GM12864 (cell line): ENCODE results near the gene FHIP1A.

Experiments
- DNase-seq: peaks from one replicate; pipeline ENCODE4 v3.0.0-alpha.2; 2011; ENCODE audit warnings: low read depth
- H3K4me3 ChIP-seq: 2 replicates; pipeline ENCODE4 v1.5.1; 2011; ENCODE audit warnings: mild to moderate bottlenecking, low read depth, low read length, control low read depth
- TF ChIP-seq, protein P1 (sequence below): IDR thresholded peaks from 2 replicates; pipeline ENCODE4 v1.5.1; 2011; ENCODE audit warnings: low read depth, mild to moderate bottlenecking, moderate library complexity, low read length, control low read depth, inconsistent platforms; ENCODE audit errors: missing control alignments

FHIP1A gene

DNA sequence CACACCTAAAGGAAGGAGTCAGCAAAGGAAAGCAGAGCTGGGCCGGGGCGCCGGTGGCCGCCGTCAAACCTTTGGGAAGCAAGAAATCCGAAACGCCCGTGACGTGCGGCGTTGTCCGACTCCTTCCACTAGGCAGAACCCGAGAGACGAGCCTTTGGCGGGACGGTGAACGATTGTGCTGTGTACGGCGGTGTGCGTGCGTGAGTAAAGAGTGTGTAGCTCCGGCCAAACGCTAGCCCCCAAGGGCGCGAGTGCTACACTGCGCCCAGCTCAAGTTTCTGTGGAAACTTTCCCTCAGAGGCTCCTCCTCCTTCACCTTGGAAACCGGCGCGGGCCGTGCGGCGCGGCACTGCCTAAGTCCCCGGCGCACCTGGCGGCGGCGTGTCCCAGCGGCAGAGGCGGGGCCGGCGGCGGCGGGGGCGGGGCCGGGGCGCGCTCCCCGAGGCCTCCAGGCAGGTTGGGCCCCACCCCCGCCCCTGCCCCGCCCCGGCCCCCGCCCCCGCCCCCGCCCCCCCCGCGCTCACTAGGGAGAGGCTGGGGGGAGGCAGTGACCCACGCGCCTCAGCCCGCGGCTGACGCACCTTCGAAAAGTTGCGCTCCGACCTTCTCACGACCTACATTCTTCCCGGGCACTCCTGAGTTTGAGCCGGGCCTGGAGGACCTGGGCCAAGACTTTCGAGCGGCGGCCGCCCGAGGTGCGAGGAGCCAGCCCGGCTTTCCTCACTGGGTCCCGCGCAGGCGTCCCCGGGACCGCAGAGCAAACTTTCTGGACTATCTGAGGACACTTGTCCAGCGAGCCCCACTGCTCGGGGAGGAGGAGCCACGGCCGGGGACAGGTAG is at the start of gene FHIP1A:
Gene FHIP1A, plus strand, starts transcription at position 547 of the 840 bp plus-strand sequence. CDS start 157,084 bp downstream, outside the sequence.
- DNase-seq: peak; percentile 21
- H3K4me3 ChIP-seq: peak within 1 kb of the TSS; percentile 40
- TF ChIP-seq, protein P1, sequence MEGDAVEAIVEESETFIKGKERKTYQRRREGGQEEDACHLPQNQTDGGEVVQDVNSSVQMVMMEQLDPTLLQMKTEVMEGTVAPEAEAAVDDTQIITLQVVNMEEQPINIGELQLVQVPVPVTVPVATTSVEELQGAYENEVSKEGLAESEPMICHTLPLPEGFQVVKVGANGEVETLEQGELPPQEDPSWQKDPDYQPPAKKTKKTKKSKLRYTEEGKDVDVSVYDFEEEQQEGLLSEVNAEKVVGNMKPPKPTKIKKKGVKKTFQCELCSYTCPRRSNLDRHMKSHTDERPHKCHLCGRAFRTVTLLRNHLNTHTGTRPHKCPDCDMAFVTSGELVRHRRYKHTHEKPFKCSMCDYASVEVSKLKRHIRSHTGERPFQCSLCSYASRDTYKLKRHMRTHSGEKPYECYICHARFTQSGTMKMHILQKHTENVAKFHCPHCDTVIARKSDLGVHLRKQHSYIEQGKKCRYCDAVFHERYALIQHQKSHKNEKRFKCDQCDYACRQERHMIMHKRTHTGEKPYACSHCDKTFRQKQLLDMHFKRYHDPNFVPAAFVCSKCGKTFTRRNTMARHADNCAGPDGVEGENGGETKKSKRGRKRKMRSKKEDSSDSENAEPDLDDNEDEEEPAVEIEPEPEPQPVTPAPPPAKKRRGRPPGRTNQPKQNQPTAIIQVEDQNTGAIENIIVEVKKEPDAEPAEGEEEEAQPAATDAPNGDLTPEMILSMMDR: no peak

DNA sequence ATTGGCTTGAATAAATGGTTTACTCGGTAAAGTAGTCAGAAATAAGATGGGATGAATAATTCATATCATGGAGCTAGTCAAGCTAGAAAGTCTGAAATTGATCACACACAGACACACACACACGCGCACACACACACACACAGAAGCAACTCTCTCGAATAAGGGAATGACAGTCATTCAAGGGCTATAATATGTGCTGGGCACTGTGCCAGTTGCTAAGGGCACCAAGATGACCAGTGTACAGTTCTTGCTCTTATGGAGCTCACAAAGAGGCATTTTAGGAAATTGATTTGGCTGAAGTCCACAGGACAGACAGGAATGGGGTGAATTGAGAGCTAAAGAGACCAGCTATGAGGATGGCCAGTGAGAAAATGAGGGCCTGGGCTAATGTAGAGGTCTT is 49.4 kb upstream of the FHIP1A start:
- DNase-seq: no peak
- H3K4me3 ChIP-seq: no peak overlapping the region
- TF ChIP-seq, protein P1: no peak

DNA sequence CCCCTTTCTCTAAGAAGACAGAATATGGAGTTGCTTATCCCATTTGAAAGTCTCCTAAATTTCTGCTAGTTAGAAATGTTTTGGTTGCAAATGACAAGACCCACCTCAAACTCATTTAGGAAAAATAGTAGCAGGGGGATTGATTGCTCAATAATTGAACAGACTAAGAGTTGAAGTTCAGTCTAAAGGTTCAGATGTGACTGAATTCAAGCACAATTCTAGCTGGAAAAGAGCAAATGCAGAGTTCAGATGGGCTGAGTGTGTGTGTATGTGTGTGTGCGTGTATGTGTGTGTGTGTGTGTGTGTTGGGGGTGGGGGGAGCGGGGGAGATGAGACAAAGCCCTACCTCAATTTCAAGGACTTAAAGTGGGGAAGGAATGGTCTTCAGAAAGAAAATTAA is 47.9 kb upstream of the FHIP1A start:
- TF ChIP-seq, protein P1: no peak
- no peak overlapping the region for H3K4me3 ChIP-seq
- DNase-seq: no peak

DNA sequence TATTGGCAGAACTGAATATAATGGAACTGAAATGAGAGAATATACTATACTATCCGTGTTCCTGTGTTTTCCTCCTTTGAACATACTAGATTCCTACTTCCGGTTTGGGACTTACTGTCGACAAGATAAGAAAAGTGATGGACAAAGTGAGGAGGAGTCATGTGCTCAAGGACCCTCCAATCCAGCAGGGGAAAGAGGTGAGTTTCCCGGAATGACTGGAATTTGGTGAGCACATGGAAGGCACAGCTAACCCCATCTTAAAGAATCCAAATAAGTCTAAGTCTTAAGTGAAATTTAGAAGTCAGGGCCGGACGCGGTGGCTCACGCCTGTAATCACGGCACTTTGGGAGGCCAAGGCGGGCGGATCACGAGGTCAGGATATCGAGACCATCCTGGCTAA is 47.0 kb upstream of the FHIP1A start:
- TF ChIP-seq, protein P1: no peak
- no peak for DNase-seq
- no peak overlapping the region for H3K4me3 ChIP-seq

DNA sequence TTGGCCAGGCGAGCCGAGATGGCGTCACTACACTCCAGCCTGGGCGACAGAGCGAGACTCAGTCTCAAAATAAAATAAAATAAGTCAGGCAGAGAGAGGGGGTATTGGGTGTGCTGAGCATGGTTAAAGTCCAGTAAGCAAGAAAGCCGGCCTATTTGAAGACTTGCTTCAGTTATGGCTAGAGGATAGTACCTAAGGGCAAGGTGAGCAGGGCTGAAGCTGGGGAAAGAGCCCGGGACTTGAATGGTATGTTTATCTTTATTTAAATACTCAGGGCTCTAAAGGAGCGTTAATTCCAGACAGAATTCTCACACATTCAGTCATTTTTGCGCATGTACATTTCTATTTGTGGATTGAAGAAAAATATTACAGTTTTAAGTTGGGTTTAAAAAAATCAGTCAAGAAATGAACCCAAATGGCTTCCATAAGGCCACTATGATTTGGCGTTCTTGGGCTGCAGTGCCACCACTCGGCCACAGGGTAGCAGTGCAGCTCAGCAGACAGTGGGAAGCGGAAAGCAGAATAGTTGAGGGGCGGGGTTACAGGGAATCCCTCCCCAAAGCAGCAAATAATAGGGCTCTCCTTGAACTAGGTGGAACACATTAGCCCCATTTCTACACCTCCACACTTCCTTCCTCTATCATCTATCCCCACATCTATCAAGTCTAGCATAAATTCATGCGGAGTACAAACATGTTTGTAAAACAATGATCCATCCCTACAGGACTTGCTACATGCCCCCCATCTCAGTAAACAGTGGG is 46.4 kb upstream of the FHIP1A start:
- no peak overlapping the region for H3K4me3 ChIP-seq
- TF ChIP-seq, protein P1: peak; percentile 97
- peak; percentile 49 for DNase-seq

DNA sequence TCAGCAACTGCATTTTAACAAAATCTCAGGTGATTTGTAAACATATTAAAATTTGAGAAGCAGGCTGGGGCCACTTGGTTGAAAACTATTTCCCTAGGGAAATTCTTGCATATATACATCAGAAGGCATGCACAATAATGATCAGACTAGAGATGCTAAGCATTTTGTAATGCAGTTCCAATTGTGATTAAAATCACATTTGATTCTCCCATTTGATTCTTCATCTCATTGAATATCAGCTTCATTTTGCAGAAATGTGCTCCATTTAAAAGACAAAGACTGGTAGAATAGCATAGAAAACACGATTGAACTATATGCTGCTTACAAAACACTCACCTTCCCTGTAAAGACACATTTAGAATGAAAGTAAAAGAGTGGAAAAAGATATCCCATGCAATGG is 32.4 kb upstream of the FHIP1A start:
- DNase-seq: no peak
- TF ChIP-seq, protein P1: no peak
- no peak overlapping the region for H3K4me3 ChIP-seq
